Fibroblast of lung (primary cell): ENCODE measurements around the gene C4BPA. TPM values are rescaled to one million over a fixed set of nuclear protein-coding genes. Genes with fewer than 3 reads are reported as not detected.

Experiments
- DNase-seq, 2 donors: peaks; one replicate each; pipeline versions ENCODE4 v3.0.0 to v3.0.0-alpha.2; 2010; ENCODE audit warnings: low read depth in 2 of 2
- H2AFZ ChIP-seq: 2 replicates; pipeline ENCODE4 v1.5.1; 2012; ENCODE audit warnings: low read length, control low read depth, inconsistent platforms
- H3K27ac ChIP-seq: 2 replicates; pipeline ENCODE4 v1.5.1; 2011; ENCODE audit warnings: low read length, control low read depth; ENCODE audit not compliant: insufficient read depth
- H3K27me3 ChIP-seq: 2 replicates; pipeline ENCODE4 v1.5.1; 2011; ENCODE audit warnings: mild to moderate bottlenecking, low read length; ENCODE audit not compliant: control insufficient read depth, insufficient read depth
- H3K36me3 ChIP-seq: 2 replicates; pipeline ENCODE4 v1.5.1; 2011; ENCODE audit warnings: low read length; ENCODE audit not compliant: control insufficient read depth, insufficient read depth
- H3K4me1 ChIP-seq: 2 replicates; pipeline ENCODE4 v1.5.1; 2011; ENCODE audit warnings: low read length; ENCODE audit not compliant: control insufficient read depth, insufficient read depth; ENCODE audit errors: extremely low read depth
- H3K4me2 ChIP-seq: 2 replicates; pipeline ENCODE4 v1.5.1; 2011; ENCODE audit warnings: low read length, control low read depth; ENCODE audit not compliant: insufficient read depth; ENCODE audit errors: extremely low read depth
- H3K4me3 ChIP-seq, 4 experiments: fragments of 200-600 bp in 1 of 4; sonication (generic) in 1 of 4; replicated peaks in 1 of 4; 2 replicates each; pipeline ENCODE4 v1.5.1; 2011 to 2016; ENCODE audit warnings: low read length in 4 of 4, low read depth in 3 of 4, mild to moderate bottlenecking in 3 of 4, control low read depth in 2 of 4, inconsistent platforms in 1 of 4, mixed read lengths in 1 of 4; ENCODE audit not compliant: insufficient read depth in 1 of 4; ENCODE audit errors: control extremely low read depth in 1 of 4
- H3K79me2 ChIP-seq: 2 replicates; pipeline ENCODE4 v1.5.1; 2012; ENCODE audit warnings: mild to moderate bottlenecking, low read length, inconsistent platforms; ENCODE audit not compliant: control insufficient read depth, insufficient read depth
- H3K9ac ChIP-seq: 2 replicates; pipeline ENCODE4 v1.5.1; 2011; ENCODE audit warnings: mild to moderate bottlenecking, low read length, control low read depth; ENCODE audit not compliant: insufficient read depth
- H3K9me3 ChIP-seq: 2 replicates; pipeline ENCODE4 v1.5.1; 2012; ENCODE audit warnings: low read depth, low read length; ENCODE audit not compliant: control insufficient read depth, insufficient read depth
- H4K20me1 ChIP-seq: 2 replicates; pipeline ENCODE4 v1.5.1; 2011; ENCODE audit warnings: low read length; ENCODE audit not compliant: control insufficient read depth, insufficient read depth; ENCODE audit errors: extremely low read depth
- CTCF ChIP-seq, 2 donors: IDR thresholded peaks in 1 of 2; conservative IDR thresholded peaks in 1 of 2; 1 replicate in 1 of 2; 2 replicates in 1 of 2; pipeline ENCODE4 v1.5.1; 2011 to 2012; ENCODE audit warnings: low read length in 2 of 2, control low read depth in 1 of 2, inconsistent platforms in 1 of 2, low read depth in 1 of 2, mild to moderate bottlenecking in 1 of 2
- EZH2 ChIP-seq: IDR thresholded peaks from 2 replicates; pipeline ENCODE4 v1.5.1; 2012; ENCODE audit warnings: low read length, control low read depth, mild to moderate bottlenecking; ENCODE audit errors: missing control alignments
- polyA plus RNA-seq, 2 donors: library from polyadenylated mRNA; depleted of rRNA in 1 of 2; stranded (reverse) in 1 of 2; unstranded in 1 of 2; fragments of >200 nt; gene quantifications; 2 replicates each; pipeline ENCODE4 v1.2.1, GENCODE V29; 2011 to 2012; ENCODE audit warnings: missing spikeins in 1 of 2
- total RNA-seq: library from RNA; depleted of rRNA; stranded (reverse); fragments of >200 nt; gene quantifications from 2 replicates; pipeline ENCODE4 v1.2.1, GENCODE V29; 2014

Gene C4BPA
- total and polyA plus RNA-seq, 2 donors (not counting 1 experiment from before 2014, with no cell fraction given): not detected

GRCh38 chr1:207077470-207078377 lies 26.3 kb upstream of the C4BPA start:
- H3K9me3 ChIP-seq: no peaks in the 10 kb centered on the region
- no peaks in the 10 kb centered on the region for H3K27me3 ChIP-seq
- peak; percentile 96 for TF ChIP-seq CTCF (conservative IDR thresholded peaks at IDR 0.05 in 1 of 2, IDR thresholded peaks at IDR 0.05 in 1 of 2; ENCODE audit: low read depth in 1 of 2, low read length in 2 of 2)
- TF ChIP-seq EZH2: no peak
- H4K20me1 ChIP-seq: no peaks in the 10 kb centered on the region
- H3K4me1 ChIP-seq: no peaks in the 10 kb centered on the region
- H3K27ac ChIP-seq: no peak overlapping the region
- H3K9ac ChIP-seq: no peak overlapping the region
- no peak overlapping the region for H2AFZ ChIP-seq
- no peaks in the 10 kb centered on the region for H3K36me3 ChIP-seq
- no peaks in the 10 kb centered on the region for H3K79me2 ChIP-seq
- H3K4me3 ChIP-seq: no peak overlapping the region
- H3K4me2 ChIP-seq: no peak overlapping the region
- DNase-seq: peak; percentile 57 to 83

GRCh38 chr1:207078578-207079132 lies 25.4 kb upstream of the C4BPA start:
- H3K4me2 ChIP-seq: no peak overlapping the region
- H3K9me3 ChIP-seq: no peaks in the 10 kb centered on the region
- TF ChIP-seq CTCF (conservative IDR thresholded peaks at IDR 0.05 in 1 of 2, IDR thresholded peaks at IDR 0.05 in 1 of 2; ENCODE audit: low read depth in 1 of 2, low read length in 2 of 2) (no peak), EZH2 (no peak)

GRCh38 chr1:207079706-207080241 lies 24.3 kb upstream of the C4BPA start:
- Histone ChIP-seq H3K9ac (no peak overlapping the region), H3K4me1 (no peaks in the 10 kb centered on the region), H3K4me3 (no peak overlapping the region), H3K36me3 (no peaks in the 10 kb centered on the region), H3K9me3 (no peaks in the 10 kb centered on the region), H3K27ac (no peak overlapping the region), H2AFZ (no peak overlapping the region), H4K20me1 (no peaks in the 10 kb centered on the region), H3K4me2 (no peak overlapping the region), H3K79me2 (no peaks in the 10 kb centered on the region), H3K27me3 (no peaks in the 10 kb centered on the region)
- no peak for TF ChIP-seq EZH2
- TF ChIP-seq CTCF (conservative IDR thresholded peaks at IDR 0.05 in 1 of 2, IDR thresholded peaks at IDR 0.05 in 1 of 2; ENCODE audit: low read depth in 1 of 2, low read length in 2 of 2): no peak
- no peak for DNase-seq

More at GRCh38 chr1:207078578-207079132, 25.4 kb upstream of the C4BPA start:
- H3K79me2 ChIP-seq: no peaks in the 10 kb centered on the region
- no peak for DNase-seq
- H3K9ac ChIP-seq: no peak overlapping the region
- no peaks in the 10 kb centered on the region for H3K4me1 ChIP-seq
- H3K4me3 ChIP-seq: no peak overlapping the region
- H4K20me1 ChIP-seq: no peaks in the 10 kb centered on the region
- H3K27ac ChIP-seq: no peak overlapping the region
- no peaks in the 10 kb centered on the region for H3K27me3 ChIP-seq
- no peaks in the 10 kb centered on the region for H3K36me3 ChIP-seq
- no peak overlapping the region for H2AFZ ChIP-seq
